H1 (cell line): ENCODE data around the gene FBN2. TPM values are rescaled to one million over a fixed set of nuclear protein-coding genes. Genes with fewer than 3 reads are reported as not detected.

ENCODE experiments used
- CTCF ChIA-PET: fragments of 300-600 bp; sonication (Branson Sonifier 250); formaldehyde crosslinking; loops from one replicate; lab custom pipeline; 2021; ENCODE audit not compliant: partially characterized antibody; lab: Charles Lee
- POLR2A ChIA-PET: fragments of 300-600 bp; sonication (Branson Sonifier 250); formaldehyde crosslinking; loops from one replicate; lab custom pipeline; 2021; ENCODE audit warnings: inconsistent platforms; ENCODE audit not compliant: partially characterized antibody; lab: Charles Lee
- DNase-seq, 2 experiments: peaks; one replicate each; pipeline versions ENCODE4 v3.0.0 to v3.0.0-alpha.2; 2010 to 2022; ENCODE audit warnings: low spot score in 2 of 2, low read depth in 1 of 2, mixed read lengths in 1 of 2
- FAIRE-seq: peaks from 2 replicates; lab custom pipeline; 2011; peaks lifted over from hg19 to GRCh38; lab: Jason Lieb, UNC
- H2AFZ ChIP-seq: 2 replicates; pipeline ENCODE4 v1.8.1; 2012; ENCODE audit warnings: low read length, inconsistent platforms
- H2AK5ac ChIP-seq: 2 replicates; pipeline ENCODE4 v1.6.1; 2013; ENCODE audit warnings: low read depth, low read length
- H2BK120ac ChIP-seq: replicated peaks from 2 replicates; pipeline ENCODE3; 2013; ENCODE audit warnings: low read depth, low read length, inconsistent platforms
- H2BK12ac ChIP-seq: 2 replicates; pipeline ENCODE4 v1.6.1; 2013; ENCODE audit warnings: low read depth, low read length
- H2BK15ac ChIP-seq: 2 replicates; pipeline ENCODE4 v1.6.1; 2013; ENCODE audit warnings: low read length
- H2BK20ac ChIP-seq: 2 replicates; pipeline ENCODE4 v1.6.1; 2013; ENCODE audit warnings: low read length
- H2BK5ac ChIP-seq: 2 replicates; pipeline ENCODE4 v1.6.1; 2013; ENCODE audit warnings: low read depth, low read length
- H3K14ac ChIP-seq: 2 replicates; pipeline ENCODE4 v1.6.1; 2013; ENCODE audit warnings: inconsistent platforms; ENCODE audit not compliant: insufficient read length
- H3K18ac ChIP-seq: 2 replicates; pipeline ENCODE4 v1.6.1; 2013; ENCODE audit warnings: low read length; ENCODE audit errors: extremely low read depth
- H3K23ac ChIP-seq: 2 replicates; pipeline ENCODE4 v1.6.1; 2013; ENCODE audit warnings: inconsistent platforms; ENCODE audit not compliant: insufficient read length
- H3K23me2 ChIP-seq: 2 replicates; pipeline ENCODE4 v1.6.1; 2013; ENCODE audit warnings: low read depth, low read length
- H3K27ac ChIP-seq: 2 replicates; pipeline ENCODE4 v1.6.1; 2011; ENCODE audit warnings: low read depth, low read length, inconsistent platforms
- H3K27me3 ChIP-seq, 4 experiments: replicated peaks in 1 of 4; 1 replicate in 1 of 4; 2 replicates in 3 of 4; pipeline versions ENCODE4 v1.6.1 to v1.8.1; 2011 to 2013; ENCODE audit warnings: low read length in 3 of 4, mild to moderate bottlenecking in 3 of 4, inconsistent platforms in 2 of 4, mixed read lengths in 2 of 4, moderate library complexity in 1 of 4; ENCODE audit not compliant: control insufficient read depth in 3 of 4, insufficient read depth in 3 of 4; ENCODE audit errors: extremely low read depth in 1 of 4
- H3K36me3 ChIP-seq, 4 experiments: 2 replicates each; pipeline versions ENCODE4 v1.6.1 to v1.8.1; 2011 to 2013; ENCODE audit warnings: mild to moderate bottlenecking in 4 of 4, low read length in 3 of 4, moderate library complexity in 2 of 4, control low read depth in 1 of 4, inconsistent platforms in 1 of 4; ENCODE audit not compliant: insufficient read depth in 4 of 4, control insufficient read depth in 2 of 4
- H3K4ac ChIP-seq: replicated peaks from 2 replicates; pipeline ENCODE3; 2013; ENCODE audit warnings: low read length, low read depth, mixed read lengths, inconsistent platforms; ENCODE audit not compliant: insufficient read length
- H3K4me1 ChIP-seq, 4 experiments: replicated peaks in 1 of 4; 1 replicate in 1 of 4; 2 replicates in 3 of 4; pipeline versions ENCODE4 v1.6.1 to v1.8.1; 2011 to 2013; ENCODE audit warnings: low read length in 3 of 4, inconsistent platforms in 2 of 4, mixed read lengths in 1 of 4; ENCODE audit not compliant: insufficient read depth in 4 of 4, control insufficient read depth in 3 of 4
- H3K4me2 ChIP-seq, 2 experiments: 2 replicates each; pipeline versions ENCODE4 v1.6.1 to v1.8.1; 2011 to 2013; ENCODE audit warnings: low read depth in 2 of 2, low read length in 2 of 2, control low read depth in 1 of 2, inconsistent platforms in 1 of 2, mild to moderate bottlenecking in 1 of 2; ENCODE audit not compliant: insufficient read depth in 1 of 2
- H3K4me3 ChIP-seq, 4 experiments: fragments of 200-600, 300-600 bp in 1 of 4; sonication (generic), shearing (Covaris generic), sonication (Bioruptor Twin) in 1 of 4; 2 replicates each; pipeline versions ENCODE4 v1.5.1 to v1.8.1; 2011 to 2016; ENCODE audit warnings: low read length in 4 of 4, low read depth in 3 of 4, control low read depth in 2 of 4, inconsistent platforms in 2 of 4, mild to moderate bottlenecking in 2 of 4, mixed read lengths in 1 of 4, moderate library complexity in 1 of 4; ENCODE audit not compliant: insufficient read depth in 2 of 4; ENCODE audit errors: extremely low read depth in 1 of 4
- H3K56ac ChIP-seq: replicated peaks from 2 replicates; pipeline ENCODE3; 2013; ENCODE audit warnings: low read depth, mild to moderate bottlenecking, mixed read lengths, low read length, inconsistent platforms; ENCODE audit not compliant: insufficient read length
- H3K79me1 ChIP-seq: 2 replicates; pipeline ENCODE4 v1.6.1; 2013; ENCODE audit warnings: low read depth, low read length, control low read depth
- H3K79me2 ChIP-seq, 2 experiments: 2 replicates each; pipeline versions ENCODE4 v1.6.1 to v1.8.1; 2012 to 2013; ENCODE audit warnings: low read length in 2 of 2, mild to moderate bottlenecking in 2 of 2, inconsistent platforms in 1 of 2; ENCODE audit not compliant: insufficient read depth in 2 of 2, control insufficient read depth in 1 of 2
- H3K9ac ChIP-seq, 4 experiments: replicated peaks in 1 of 4; 1 replicate in 1 of 4; 2 replicates in 3 of 4; pipeline versions ENCODE4 v1.6.1 to v1.8.1; 2011 to 2013; ENCODE audit warnings: low read depth in 3 of 4, low read length in 3 of 4, control low read depth in 2 of 4, mild to moderate bottlenecking in 2 of 4, moderate library complexity in 2 of 4, inconsistent platforms in 1 of 4; ENCODE audit errors: extremely low read depth in 1 of 4
- H3K9me3 ChIP-seq, 2 experiments: 2 replicates each; pipeline versions ENCODE4 v1.6.1 to v1.8.1; 2012 to 2013; ENCODE audit warnings: mild to moderate bottlenecking in 2 of 2, moderate library complexity in 2 of 2, control low read depth in 1 of 2, inconsistent platforms in 1 of 2, low read depth in 1 of 2, low read length in 1 of 2, mixed read lengths in 1 of 2; ENCODE audit not compliant: insufficient read depth in 2 of 2
- H4K20me1 ChIP-seq, 2 experiments: replicated peaks in 1 of 2; 2 replicates each; pipeline versions ENCODE3 to v1.8.1; 2011 to 2013; ENCODE audit warnings: inconsistent platforms in 2 of 2, low read length in 2 of 2, mild to moderate bottlenecking in 1 of 2; ENCODE audit not compliant: insufficient read depth in 2 of 2, control insufficient read depth in 1 of 2
- H4K5ac ChIP-seq: 2 replicates; pipeline ENCODE4 v1.6.1; 2013; ENCODE audit warnings: low read length, low read depth, mixed read lengths, inconsistent platforms; ENCODE audit not compliant: insufficient read length
- H4K8ac ChIP-seq: 2 replicates; pipeline ENCODE4 v1.8.0; 2013; ENCODE audit warnings: mild to moderate bottlenecking, moderate library complexity, low read length, inconsistent platforms; ENCODE audit not compliant: insufficient read depth; ENCODE audit errors: extremely low read depth
- H4K91ac ChIP-seq: replicated peaks from 2 replicates; pipeline ENCODE3; 2013; ENCODE audit warnings: low read length, mixed read lengths, inconsistent platforms; ENCODE audit not compliant: insufficient read length
- BCL11A ChIP-seq, 2 experiments: IDR thresholded peaks; one replicate each; pipeline ENCODE4 v1.6.1; 2011; ENCODE audit warnings: low read depth in 2 of 2, low read length in 2 of 2, mild to moderate bottlenecking in 2 of 2
- CBX5 ChIP-seq: fragments of 300-800, 300-1000 bp; sonication (generic); IDR thresholded peaks from 2 replicates; pipeline ENCODE4 v1.7.1; 2016; ENCODE audit warnings: antibody characterized with exemption, low read length, low read depth
- CBX8 ChIP-seq: fragments of 300-800, 300-1000 bp; sonication (generic); IDR thresholded peaks from 2 replicates; pipeline ENCODE4 v1.7.1; 2016; ENCODE audit warnings: low read depth, low read length, borderline replicate concordance
- EP300 ChIP-seq, 2 experiments: IDR thresholded peaks; 1 replicate in 1 of 2; 2 replicates in 1 of 2; pipeline ENCODE4 v1.6.1; 2011 to 2012; ENCODE audit warnings: low read depth in 2 of 2, low read length in 2 of 2, mild to moderate bottlenecking in 2 of 2, borderline replicate concordance in 1 of 2, inconsistent platforms in 1 of 2, moderate library complexity in 1 of 2
- EZH2 ChIP-seq: fragments of 200-600 bp; sonication (generic); IDR thresholded peaks from 2 replicates; pipeline ENCODE4 v1.7.1; 2012; ENCODE audit warnings: low read depth, mild to moderate bottlenecking, moderate library complexity, low read length, inconsistent platforms; ENCODE audit not compliant: severe bottlenecking
- HDAC6 ChIP-seq: IDR thresholded peaks from one replicate; pipeline ENCODE4 v1.7.1; 2012; ENCODE audit warnings: low read depth, mild to moderate bottlenecking, inconsistent platforms, low read length, moderate library complexity
- KDM4A ChIP-seq: IDR thresholded peaks from one replicate; pipeline ENCODE4 v1.7.1; 2012; ENCODE audit warnings: low read depth, mild to moderate bottlenecking, moderate library complexity, low read length, inconsistent platforms; ENCODE audit not compliant: severe bottlenecking
- NANOG ChIP-seq: IDR thresholded peaks from 2 replicates; pipeline ENCODE4 v1.6.1; 2011; ENCODE audit warnings: low read length, low read depth, mild to moderate bottlenecking, inconsistent platforms; ENCODE audit not compliant: insufficient read depth, poor library complexity, severe bottlenecking
- SP1 ChIP-seq: IDR thresholded peaks from 2 replicates; pipeline ENCODE4 v1.6.1; 2011; ENCODE audit warnings: low read depth, low read length
- SP2 ChIP-seq: IDR thresholded peaks from 2 replicates; pipeline ENCODE4 v1.6.1; 2012; ENCODE audit warnings: mild to moderate bottlenecking, low read length, inconsistent platforms
- SP4 ChIP-seq: IDR thresholded peaks from 2 replicates; pipeline ENCODE4 v1.6.1; 2012; ENCODE audit warnings: low read length, inconsistent platforms
- TAF1 ChIP-seq: IDR thresholded peaks from 2 replicates; pipeline ENCODE4 v1.6.1; 2011; ENCODE audit warnings: mild to moderate bottlenecking, low read depth, low read length
- ZNF274 ChIP-seq: IDR thresholded peaks from 2 replicates; pipeline ENCODE4 v1.7.0; 2012; ENCODE audit warnings: low read length, borderline replicate concordance; ENCODE audit errors: extremely low read depth
- WGBS, 2 experiments: shearing (Covaris generic) in 1 of 2; methylation state at CpG; one replicate each; pipeline versions ENCODE4 v1.1.6 to v1.1.7; 2013 to 2015; ENCODE audit warnings: low lambda C conversion rate in 2 of 2, mixed read lengths in 2 of 2, inconsistent platforms in 1 of 2, low coverage in 1 of 2, missing lambda C conversion rate in 1 of 2; ENCODE audit not compliant: insufficient replicate concordance in 2 of 2, insufficient coverage in 1 of 2, insufficient read length in 1 of 2; ENCODE audit errors: extremely low coverage in 1 of 2, missing lambda C conversion rate in 1 of 2; 5-methylcytosine and 5-hydroxymethylcytosine counted together
- polyA plus RNA-seq, 7 experiments: library from polyadenylated mRNA; depleted of rRNA in 3 of 7; stranded (reverse) in 5 of 7; unstranded in 2 of 7; fragments of >200 nt in 5 of 7; fragments of 200-250 nt in 2 of 7; gene quantifications; 1 replicate in 5 of 7; 2 replicates in 1 of 7; 4 replicates in 1 of 7; pipeline versions ENCODE4 v1.2.1 to v1.2.3, GENCODE V29; 2011 to 2013; ENCODE audit warnings: missing spikeins in 2 of 7, mixed read lengths in 2 of 7
- total RNA-seq: library from RNA; stranded (reverse); fragmentation: NEBNext Ultra II Directional; extraction: Animal tissue kit (Norgen Biotek cat#: 25700); gene quantifications from 2 replicates; pipeline ENCODE4 v1.2.1, GENCODE V29; 2021
- TF ChIP-seq, protein P1 (sequence below): IDR thresholded peaks from 2 replicates; pipeline ENCODE4 v1.6.1; 2011; ENCODE audit warnings: low read length, improper control_type of control experiment

The FBN2 gene
- total and polyA plus RNA-seq, 2 of the 8 experiments (the other 6 are each of a cell fraction or from before 2014, with no cell fraction given) = 14.1 to 16.3 TPM

DNA sequence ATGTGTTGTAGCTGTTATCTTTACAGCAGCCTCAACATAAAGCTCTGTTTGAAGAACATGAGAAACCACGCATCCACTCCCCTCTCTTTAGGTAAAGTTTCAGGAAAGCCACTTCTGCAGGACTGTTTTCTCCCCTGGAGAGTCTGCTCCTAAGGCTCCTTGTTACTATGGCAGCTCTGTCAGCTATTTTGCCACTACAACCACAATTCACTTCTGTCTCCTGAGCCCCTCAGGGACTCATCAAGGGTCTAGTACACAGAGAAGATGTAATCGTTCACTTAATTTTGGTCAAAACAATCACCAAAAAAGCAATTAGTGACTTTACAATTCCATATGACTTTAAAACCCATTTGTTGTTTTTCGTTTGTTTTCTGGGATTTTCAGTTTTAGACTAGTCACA lies 157.7 kb downstream of the FBN2 start:
- Histone ChIP-seq H2BK12ac (no peak overlapping the region), H2BK15ac (no peak overlapping the region), H3K56ac (no peak overlapping the region), H2BK20ac (no peak overlapping the region), H4K20me1 (no peaks in the 10 kb centered on the region), H3K23ac (no peak overlapping the region), H3K4me2 (no peak overlapping the region), H3K36me3 (peaks cover 0 to 4% (median 0%) of the 10 kb centered on the region in 4 experiments; a peak in 1 of 8 replicates), H3K79me1 (no peaks in the 10 kb centered on the region), H3K4me1 (no peaks in the 10 kb centered on the region), H3K27me3 (no peaks in the 10 kb centered on the region; a peak in 1 of 7 replicates), H3K23me2 (no peaks in the 10 kb centered on the region), H2AFZ (no peak overlapping the region), H3K9me3 (no peaks in the 10 kb centered on the region), H3K4ac (no peak overlapping the region), H4K8ac (no peak overlapping the region), H3K4me3 (no peak overlapping the region), H3K79me2 (no peaks in the 10 kb centered on the region), H3K27ac (no peak overlapping the region), H2BK5ac (no peak overlapping the region), H3K18ac (no peak overlapping the region), H3K14ac (no peak overlapping the region), H4K91ac (no peak overlapping the region), H3K9ac (no peak overlapping the region), H2BK120ac (no peak overlapping the region), H2AK5ac (no peak overlapping the region), H4K5ac (no peak overlapping the region)
- WGBS, 2 experiments = 83% methylated on average over 3 of the region's 3 CpGs; no CpG with 5 or more reads in 1 of the 2 experiments
- CTCF ChIA-PET = interaction anchor here (0.9 kb wide), 1 partner anchor 51 kb away, joined by 3 read pairs; no protein-coding TSS in a partner anchor
- DNase-seq (no peak), FAIRE-seq (no peak)
- POLR2A ChIA-PET = no interaction called here
- no peak for TF ChIP-seq TAF1
- TF ChIP-seq SP1 = no peak
- TF ChIP-seq CBX5 = no peak
- TF ChIP-seq ZNF274 = no peak
- no peak for TF ChIP-seq EP300 (IDR thresholded peaks at IDR 0.05; ENCODE audit: borderline replicate concordance in 1 of 2, low read depth in 2 of 2, low read length in 2 of 2)
- TF ChIP-seq CBX8 = no peak
- no peak for TF ChIP-seq SP4
- TF ChIP-seq, protein P1, sequence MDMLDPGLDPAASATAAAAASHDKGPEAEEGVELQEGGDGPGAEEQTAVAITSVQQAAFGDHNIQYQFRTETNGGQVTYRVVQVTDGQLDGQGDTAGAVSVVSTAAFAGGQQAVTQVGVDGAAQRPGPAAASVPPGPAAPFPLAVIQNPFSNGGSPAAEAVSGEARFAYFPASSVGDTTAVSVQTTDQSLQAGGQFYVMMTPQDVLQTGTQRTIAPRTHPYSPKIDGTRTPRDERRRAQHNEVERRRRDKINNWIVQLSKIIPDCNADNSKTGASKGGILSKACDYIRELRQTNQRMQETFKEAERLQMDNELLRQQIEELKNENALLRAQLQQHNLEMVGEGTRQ = no peak
- TF ChIP-seq NANOG = no peak
- no peak for TF ChIP-seq HDAC6
- TF ChIP-seq BCL11A (IDR thresholded peaks at IDR 0.05; ENCODE audit: low read depth in 2 of 2, low read length in 2 of 2) = no peak
- TF ChIP-seq SP2 = no peak
- no peak for TF ChIP-seq KDM4A
- TF ChIP-seq EZH2 = no peak
